Measurements from ENCODE around the gene ENOX1.

Gene ENOX1

DNA sequence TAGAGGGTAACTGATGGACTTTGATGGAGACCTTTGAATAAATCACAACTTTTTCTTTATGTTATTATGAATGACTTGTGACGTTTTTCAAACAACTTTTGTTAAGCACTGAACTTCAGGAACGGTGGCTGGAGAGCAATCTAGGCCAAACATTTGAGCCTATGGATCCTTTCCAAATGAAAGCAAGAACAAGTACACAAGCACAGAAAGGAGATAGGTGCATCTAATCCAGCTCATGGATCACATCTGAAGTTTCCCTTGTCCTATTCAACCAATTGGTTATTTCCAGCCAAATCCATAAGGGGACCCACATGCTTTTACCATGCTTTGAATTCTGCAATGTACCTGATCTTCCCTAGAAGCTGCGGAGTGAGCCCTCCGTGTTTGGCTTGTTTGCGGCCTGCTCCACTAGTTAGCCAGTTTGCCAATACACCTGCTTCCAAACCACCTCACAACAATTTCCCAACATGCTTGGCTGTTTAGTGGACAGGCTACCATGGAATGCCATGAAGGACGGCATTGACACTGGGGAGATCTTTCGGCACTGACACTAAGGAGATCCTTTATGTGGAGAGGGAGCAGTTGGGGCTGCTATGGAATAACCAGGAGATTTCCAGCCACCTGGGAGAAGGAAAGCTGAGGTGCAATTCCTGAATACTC, 447.5 kb downstream of the ENOX1 start:
- DNase-seq = no peak

DNA sequence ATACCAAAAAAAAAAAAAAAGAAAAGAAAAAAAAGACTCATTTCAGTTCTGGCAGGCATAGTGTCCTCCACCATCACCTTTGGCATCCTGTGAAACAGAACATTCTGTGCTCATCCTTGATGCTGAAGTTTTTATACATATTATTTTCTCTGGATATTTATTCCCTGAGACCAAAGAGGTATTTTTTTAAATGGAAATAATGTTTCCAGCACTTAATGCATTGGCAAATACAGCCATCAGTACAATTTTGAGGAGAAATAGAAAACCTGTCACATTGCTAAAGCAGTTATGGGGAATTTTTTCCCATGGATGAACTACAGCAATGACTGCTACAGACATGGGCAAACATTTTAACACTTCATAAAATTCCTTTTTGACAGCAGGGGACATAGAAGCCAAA, 451.0 kb downstream of the ENOX1 start:
- no peak for DNase-seq

DNA sequence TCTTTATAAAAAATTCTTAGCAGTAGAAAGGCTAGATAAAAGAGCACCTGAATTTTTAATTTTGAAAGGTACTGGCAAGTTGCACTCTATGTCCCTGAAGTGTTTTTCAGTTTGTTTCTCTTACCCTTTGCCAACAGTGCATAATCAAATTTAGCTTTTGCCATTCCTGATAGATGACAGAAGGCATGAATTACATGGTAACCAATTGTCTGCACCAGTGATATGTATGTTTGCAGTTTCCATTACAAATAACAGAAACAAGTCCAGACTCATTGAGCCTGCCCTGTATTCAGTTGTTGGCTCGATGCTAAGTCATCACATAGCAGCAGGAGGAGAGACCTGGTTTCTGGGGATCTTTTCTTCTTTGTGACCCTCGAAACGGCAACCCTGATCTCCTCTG, 453.6 kb downstream of the ENOX1 start:
- no peak for DNase-seq

DNA sequence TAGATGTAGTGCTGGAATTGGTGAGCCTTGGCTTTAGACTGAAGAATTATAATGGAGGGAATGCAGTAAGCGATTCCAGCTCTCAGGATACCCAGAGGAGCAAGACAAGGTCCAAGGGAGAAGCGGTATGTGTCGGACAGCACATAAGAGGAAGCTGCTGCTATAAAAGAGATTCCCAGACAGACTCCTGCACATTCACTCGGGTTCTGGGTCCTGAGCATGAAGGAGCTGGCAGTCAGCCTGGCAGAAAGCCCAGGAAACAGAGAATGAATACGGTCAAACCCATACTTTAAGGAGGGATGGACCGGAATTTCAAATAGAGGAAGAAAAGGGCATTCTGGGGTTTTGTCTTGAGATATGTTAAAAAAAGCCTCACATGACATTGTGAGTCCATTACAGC, 455.1 kb downstream of the ENOX1 start:
- no peak for DNase-seq

DNA sequence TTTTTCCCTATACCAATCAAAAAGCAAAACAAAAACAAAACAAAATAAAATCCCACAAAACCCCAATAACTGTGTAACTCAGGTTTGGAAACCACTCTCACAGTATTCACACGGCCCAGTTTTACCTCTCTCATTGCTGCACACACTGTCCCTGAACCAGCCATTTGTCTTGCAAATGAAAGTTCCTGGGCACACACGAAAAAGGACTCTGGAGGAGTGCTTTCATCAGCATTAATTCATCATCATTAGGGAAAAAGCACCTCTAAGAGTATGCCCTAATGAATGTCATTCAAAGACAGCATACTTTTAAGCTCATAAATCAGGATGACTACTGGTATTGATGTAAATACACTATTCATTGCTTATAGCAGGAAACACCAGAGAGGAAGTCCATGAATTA, 457.1 kb downstream of the ENOX1 start:
- no peak for DNase-seq

GRCh38 chr13:43328907-43329306, 457.9 kb downstream of the ENOX1 start:
- DNase-seq = no peak

GRCh38 chr13:43326100-43326499, 460.7 kb downstream of the ENOX1 start:
- DNase-seq = no peak

DNA sequence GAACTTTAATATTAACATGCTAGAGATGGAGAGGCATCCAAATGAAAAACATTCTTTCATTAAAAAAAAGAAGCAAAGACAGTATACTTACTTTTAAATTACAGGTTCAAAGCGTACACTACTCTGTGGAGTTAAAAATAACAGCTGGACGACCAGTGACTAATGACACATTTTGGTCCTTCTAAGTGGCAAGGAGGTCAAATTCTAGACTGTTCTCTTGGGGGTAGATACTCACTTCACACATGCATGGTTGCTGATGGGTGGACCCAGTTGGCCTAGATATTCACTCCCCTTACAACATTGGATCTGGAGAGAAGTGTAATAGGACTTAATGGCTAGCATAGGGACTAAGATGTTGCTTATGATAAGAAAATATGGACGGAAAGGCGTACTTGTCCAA, 461.1 kb downstream of the ENOX1 start:
- no peak for DNase-seq

DNA sequence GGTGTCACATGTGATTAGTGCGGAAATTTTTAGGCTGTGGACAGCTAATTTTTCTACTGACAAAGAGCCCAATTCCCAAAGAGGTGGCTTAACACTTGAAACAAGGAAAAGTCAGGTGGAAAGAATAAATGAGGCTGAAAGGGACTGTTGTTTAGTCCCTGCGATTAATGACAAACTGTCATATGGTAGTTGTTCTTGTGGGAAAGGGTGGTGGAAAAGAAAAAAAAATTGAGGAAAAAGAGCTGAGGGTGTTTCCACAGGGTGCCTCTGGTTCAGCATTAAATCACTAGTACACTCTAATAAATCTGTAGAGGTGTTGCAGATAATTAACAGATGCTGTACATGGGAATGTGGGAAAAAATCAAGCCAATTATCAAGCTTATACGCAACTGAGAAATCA, 462.6 kb downstream of the ENOX1 start:
- no peak for DNase-seq

GRCh38 chr13:43319617-43320444, 466.9 kb downstream of the ENOX1 start:
- no peak for DNase-seq

- no peak for DNase-seq
Measured at GRCh38 chr13:43316946-43317353, 469.8 kb downstream of the ENOX1 start.

GRCh38 chr13:43316281-43316680, 470.5 kb downstream of the ENOX1 start:
- no peak for DNase-seq

DNA sequence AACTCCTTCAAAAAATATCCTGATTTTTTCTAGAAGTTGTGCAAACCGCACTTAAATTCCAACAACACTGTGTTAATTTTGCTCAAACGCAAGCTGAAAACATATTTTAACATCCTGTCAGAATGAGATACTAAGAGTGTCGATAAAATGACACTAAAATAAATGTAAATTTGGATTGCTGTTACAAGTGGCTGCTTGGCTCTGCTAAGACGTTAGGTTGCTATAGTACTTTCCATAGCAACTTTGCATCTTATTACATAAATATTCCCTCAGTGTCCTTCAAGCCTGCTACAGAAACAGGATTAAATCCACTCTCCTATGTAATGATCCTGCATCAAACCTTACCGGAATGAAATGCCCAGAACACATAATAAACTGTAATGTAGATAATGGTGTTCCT, 471.2 kb downstream of the ENOX1 start:
- no peak for DNase-seq

DNA sequence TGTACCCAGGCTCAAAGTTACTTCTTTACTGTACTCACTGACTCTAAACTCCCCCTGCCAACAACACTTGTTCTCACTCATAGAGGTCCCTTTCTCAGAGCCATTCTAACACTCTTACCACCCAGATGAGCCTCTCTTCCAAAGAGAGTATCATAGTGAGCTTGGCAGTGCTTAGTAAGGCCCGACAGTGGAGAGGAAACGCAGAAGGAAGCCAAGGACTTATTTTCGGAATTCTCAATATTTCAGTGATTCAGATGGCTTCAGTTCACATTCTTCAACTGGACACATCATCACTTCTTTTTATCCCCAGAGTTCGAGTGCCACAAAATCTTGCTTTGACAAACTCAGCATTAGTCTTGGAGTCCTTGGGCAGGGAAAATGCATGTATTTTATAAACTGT, 477.5 kb downstream of the ENOX1 start:
- DNase-seq = no peak

- DNase-seq = peak; percentile 51
Measured at GRCh38 chr13:43307921-43308433, 478.8 kb downstream of the ENOX1 start.

DNA sequence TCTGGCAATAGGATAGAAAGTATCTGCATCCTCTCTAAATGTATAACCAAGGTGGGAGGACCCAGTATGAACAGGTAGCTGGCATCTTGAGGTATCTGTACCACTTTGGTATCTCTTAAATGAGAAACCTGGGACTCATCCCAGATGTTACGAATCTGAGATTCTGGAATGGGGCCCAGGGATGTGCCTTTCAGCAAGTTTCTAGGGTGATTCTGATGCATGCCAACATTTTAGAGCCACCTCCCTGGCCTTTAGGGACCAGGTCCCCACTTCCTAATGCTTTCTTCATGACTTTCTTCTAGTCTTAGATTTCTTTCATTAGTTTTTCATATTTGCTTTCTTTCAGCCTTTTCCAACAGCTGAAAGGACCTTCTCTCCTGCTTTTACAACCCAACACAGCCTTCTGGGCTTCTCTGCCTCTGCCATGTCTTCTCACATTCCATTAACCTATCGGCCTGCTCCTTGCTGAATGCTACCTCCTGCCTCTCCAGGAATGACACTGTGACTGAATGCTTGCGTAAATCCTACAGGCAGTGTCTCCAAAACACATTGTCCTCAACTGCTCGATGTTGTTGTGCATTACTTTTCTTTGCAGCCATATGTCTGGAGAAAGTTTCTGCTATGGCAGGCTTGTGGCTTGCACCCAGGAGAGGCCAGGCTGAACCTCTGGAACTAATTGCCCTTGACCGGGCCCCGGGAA, 479.4 kb downstream of the ENOX1 start:
- no peak for DNase-seq

DNA sequence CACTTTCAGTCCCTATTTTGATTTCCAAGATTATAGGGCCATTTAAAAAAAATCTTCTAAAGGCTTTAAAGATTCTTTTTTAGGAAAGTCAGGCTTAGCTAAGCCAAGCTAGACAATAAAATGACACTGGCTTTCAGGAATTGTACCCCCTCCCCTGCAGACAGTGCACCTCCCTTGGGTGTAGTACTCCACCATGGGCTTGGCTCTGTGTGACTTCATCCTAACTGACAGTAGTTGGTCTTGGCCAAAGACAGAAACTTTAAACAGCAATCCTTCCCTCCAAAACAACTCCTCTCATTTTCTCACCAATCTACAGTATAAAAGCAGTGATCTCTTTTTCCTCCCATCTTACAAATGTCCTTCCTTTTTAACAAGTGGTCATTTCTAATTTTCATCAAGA, 480.4 kb downstream of the ENOX1 start:
- no peak for DNase-seq

- no peak for DNase-seq
Measured at GRCh38 chr13:43305416-43305815, 481.4 kb downstream of the ENOX1 start.

DNA sequence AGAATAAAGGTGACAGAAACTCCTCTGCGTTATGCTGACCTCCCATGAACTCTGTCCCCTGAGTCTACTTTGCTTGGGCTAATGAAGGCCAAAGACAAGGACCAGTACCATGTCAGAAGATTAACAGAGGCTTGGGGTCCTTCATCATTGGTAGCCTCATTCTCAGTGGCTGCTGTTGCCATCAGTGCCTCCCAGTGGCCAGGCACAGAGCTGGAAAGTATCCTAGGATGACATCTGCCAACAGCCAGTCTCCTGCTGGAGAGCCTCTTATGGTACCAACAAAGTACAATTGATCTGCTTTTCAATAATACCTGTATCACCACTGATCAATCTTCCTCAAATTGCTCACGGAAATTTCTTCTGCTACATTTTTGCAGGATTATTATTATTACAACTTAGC, 481.8 kb downstream of the ENOX1 start:
- DNase-seq = no peak

GRCh38 chr13:43304449-43304848, 482.3 kb downstream of the ENOX1 start:
- no peak for DNase-seq

GRCh38 chr13:43303033-43303729, 483.6 kb downstream of the ENOX1 start:
- peak; percentile 65 for DNase-seq

- DNase-seq = no peak
Measured at GRCh38 chr13:43301346-43301969, 485.3 kb downstream of the ENOX1 start.

- no peak for DNase-seq
Measured at GRCh38 chr13:43300865-43301264, 485.9 kb downstream of the ENOX1 start.

Data from hematopoietic multipotent progenitor cell treated with erythropoietin and hydrocortisone succinate and interleukin-3 and kit ligand, for 8 days (in vitro differentiated cells).